LNCaP clone FGC (cell line): Measurements from ENCODE around the gene XDH.

Source experiments
- DNase-seq: peaks from one replicate; pipeline ENCODE4 v3.0.0-alpha.2; 2011; ENCODE audit warnings: low read depth
- H3K4me3 ChIP-seq: 2 replicates; pipeline ENCODE4 v1.5.1; 2011; ENCODE audit warnings: mild to moderate bottlenecking, low read depth, low read length, control low read depth
- CTCF ChIP-seq: IDR thresholded peaks from 2 replicates; pipeline ENCODE4 v1.5.1; 2012; ENCODE audit warnings: mild to moderate bottlenecking; ENCODE audit not compliant: control insufficient read depth, insufficient read depth; ENCODE audit errors: extremely low read depth

XDH gene

GRCh38 chr2:31383471-31384153, 30.9 kb downstream of the XDH start:
- H3K4me3 ChIP-seq, result no peak overlapping the region
- no peak for TF ChIP-seq CTCF
- no peak for DNase-seq

GRCh38 chr2:31382452-31383120, 32.0 kb downstream of the XDH start:
- H3K4me3 ChIP-seq, result no peak overlapping the region
- no peak for TF ChIP-seq CTCF
- DNase-seq, result no peak

GRCh38 chr2:31381601-31382000, 32.9 kb downstream of the XDH start:
- no peak overlapping the region for H3K4me3 ChIP-seq
- DNase-seq, result no peak
- no peak for TF ChIP-seq CTCF

- DNase-seq, result no peak
- no peak for TF ChIP-seq CTCF
- no peak overlapping the region for H3K4me3 ChIP-seq
Measured at GRCh38 chr2:31380243-31380642, 34.3 kb downstream of the XDH start.

- no peak overlapping the region for H3K4me3 ChIP-seq
- TF ChIP-seq CTCF, result no peak
- DNase-seq, result no peak
Measured at GRCh38 chr2:31379747-31380146, 34.8 kb downstream of the XDH start.

- no peak overlapping the region for H3K4me3 ChIP-seq
- DNase-seq, result no peak
- no peak for TF ChIP-seq CTCF
Measured at GRCh38 chr2:31378791-31379501, 35.6 kb downstream of the XDH start.
